GM19025 (cell line): ENCODE measurements around the gene CERS3.
"Not testable (repeated sequence)": the region's sequence is repeated elsewhere in the genome, so short reads cannot be mapped to it uniquely, and the experiment has no call there.

ENCODE experiments used
- ATAC-seq: cut with Tn5 transposase; IDR thresholded peaks from one replicate; pipeline ENCODE4 v1.9.1; 2021; ENCODE audit warnings: mild to moderate bottlenecking, low read depth, moderate library complexity; ENCODE audit not compliant: unreplicated experiment

Gene CERS3

GRCh38 chr15:100472736-100473135 lies 56.0 kb downstream of the CERS3 start:
- no peak for ATAC-seq

- ATAC-seq = no peak
Measured at GRCh38 chr15:100471933-100472332, 56.8 kb downstream of the CERS3 start.

- ATAC-seq = no peak
Measured at GRCh38 chr15:100468285-100468684, 60.5 kb downstream of the CERS3 start.

- ATAC-seq = no peak
Measured at GRCh38 chr15:100466073-100466472, 62.7 kb downstream of the CERS3 start.

- no peak for ATAC-seq
Measured at GRCh38 chr15:100464888-100465287, 63.9 kb downstream of the CERS3 start.

- no peak for ATAC-seq
Measured at GRCh38 chr15:100464256-100464655, 64.5 kb downstream of the CERS3 start.

- no peak for ATAC-seq
Measured at GRCh38 chr15:100463515-100463914, 65.2 kb downstream of the CERS3 start.

- ATAC-seq = no peak
Measured at GRCh38 chr15:100461049-100461448, 67.7 kb downstream of the CERS3 start.

- no peak for ATAC-seq
Measured at GRCh38 chr15:100457201-100457600, 71.5 kb downstream of the CERS3 start.

GRCh38 chr15:100454148-100454547 lies 74.6 kb downstream of the CERS3 start:
- ATAC-seq = no peak

- no peak for ATAC-seq
Measured at GRCh38 chr15:100448481-100448880, 80.3 kb downstream of the CERS3 start.

- not testable (repeated sequence) for ATAC-seq
Measured at GRCh38 chr15:100441063-100441462, 87.7 kb downstream of the CERS3 start.

- ATAC-seq = no peak
Measured at GRCh38 chr15:100439514-100439913, 89.2 kb downstream of the CERS3 start.

GRCh38 chr15:100438570-100438969 lies 90.2 kb downstream of the CERS3 start:
- no peak for ATAC-seq

- no peak for ATAC-seq
Measured at GRCh38 chr15:100437261-100437660, 91.5 kb downstream of the CERS3 start.

GRCh38 chr15:100434561-100434960 lies 94.2 kb downstream of the CERS3 start:
- ATAC-seq = no peak

GRCh38 chr15:100434038-100434437 lies 94.7 kb downstream of the CERS3 start:
- no peak for ATAC-seq

GRCh38 chr15:100433304-100433703 lies 95.4 kb downstream of the CERS3 start:
- no peak for ATAC-seq

- no peak for ATAC-seq
Measured at GRCh38 chr15:100430411-100430810, 98.3 kb downstream of the CERS3 start.

- ATAC-seq = no peak
Measured at GRCh38 chr15:100429116-100429728, 99.5 kb downstream of the CERS3 start.

- ATAC-seq = no peak
Measured at GRCh38 chr15:100426937-100427336, 101.8 kb downstream of the CERS3 start.

GRCh38 chr15:100405179-100405578 lies 123.6 kb downstream of the CERS3 start:
- ATAC-seq = no peak

GRCh38 chr15:100400996-100401395 lies 127.8 kb downstream of the CERS3 start:
- ATAC-seq = no peak
